HL-60/S4 (cell line): Measurements from ENCODE around the gene GDF2.

Source experiments
- in situ Hi-C: fragments of 300-500 bp; cut with MboI; formaldehyde crosslinking; loops from 2 replicates; pipeline ENCODE4 v1.14.3; 2022; ENCODE audit warnings: low sequenced_read_pairs

The GDF2 gene

DNA sequence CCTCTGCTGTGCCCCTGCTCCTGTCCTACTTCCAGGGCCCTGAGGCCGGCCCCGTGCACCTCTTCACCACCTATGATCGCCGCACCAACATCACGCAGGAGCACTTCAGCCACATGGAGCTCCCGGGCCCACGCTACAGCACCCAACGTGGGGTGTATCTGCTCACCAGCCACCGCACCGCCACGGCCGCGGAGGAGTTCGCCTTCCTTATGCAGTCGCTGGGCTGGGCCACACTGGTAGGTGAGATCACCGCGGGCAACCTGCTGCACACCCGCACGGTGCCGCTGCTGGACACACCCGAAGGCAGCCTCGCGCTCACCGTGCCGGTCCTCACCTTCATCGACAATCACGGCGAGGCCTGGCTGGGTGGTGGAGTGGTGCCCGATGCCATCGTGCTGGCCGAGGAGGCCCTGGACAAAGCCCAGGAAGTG lies 27.7 kb downstream of the GDF2 start:
- in situ Hi-C loops = no loop called here

DNA sequence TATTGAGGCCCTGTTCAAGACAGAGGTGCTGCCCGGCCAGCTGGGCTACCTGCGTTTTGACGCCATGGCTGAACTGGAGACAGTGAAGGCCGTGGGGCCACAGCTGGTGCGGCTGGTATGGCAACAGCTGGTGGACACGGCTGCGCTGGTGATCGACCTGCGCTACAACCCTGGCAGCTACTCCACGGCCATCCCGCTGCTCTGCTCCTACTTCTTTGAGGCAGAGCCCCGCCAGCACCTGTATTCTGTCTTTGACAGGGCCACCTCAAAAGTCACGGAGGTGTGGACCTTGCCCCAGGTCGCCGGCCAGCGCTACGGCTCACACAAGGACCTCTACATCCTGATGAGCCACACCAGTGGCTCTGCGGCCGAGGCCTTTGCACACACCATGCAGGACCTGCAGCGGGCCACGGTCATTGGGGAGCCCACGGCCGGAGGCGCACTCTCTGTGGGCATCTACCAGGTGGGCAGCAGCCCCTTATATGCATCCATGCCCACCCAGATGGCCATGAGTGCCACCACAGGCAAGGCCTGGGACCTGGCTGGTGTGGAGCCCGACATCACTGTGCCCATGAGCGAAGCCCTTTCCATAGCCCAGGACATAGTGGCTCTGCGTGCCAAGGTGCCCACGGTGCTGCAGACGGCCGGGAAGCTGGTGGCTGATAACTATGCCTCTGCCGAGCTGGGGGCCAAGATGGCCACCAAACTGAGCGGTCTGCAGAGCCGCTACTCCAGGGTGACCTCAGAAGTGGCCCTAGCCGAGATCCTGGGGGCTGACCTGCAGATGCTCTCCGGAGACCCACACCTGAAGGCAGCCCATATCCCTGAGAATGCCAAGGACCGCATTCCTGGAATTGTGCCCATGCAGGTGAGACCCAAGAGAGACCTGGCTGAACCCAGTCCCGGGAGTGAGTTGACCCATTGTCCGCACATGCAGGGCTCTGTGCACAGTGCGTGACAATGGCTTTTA lies 28.7 kb downstream of the GDF2 start:
- in situ Hi-C loops = no loop called here

DNA sequence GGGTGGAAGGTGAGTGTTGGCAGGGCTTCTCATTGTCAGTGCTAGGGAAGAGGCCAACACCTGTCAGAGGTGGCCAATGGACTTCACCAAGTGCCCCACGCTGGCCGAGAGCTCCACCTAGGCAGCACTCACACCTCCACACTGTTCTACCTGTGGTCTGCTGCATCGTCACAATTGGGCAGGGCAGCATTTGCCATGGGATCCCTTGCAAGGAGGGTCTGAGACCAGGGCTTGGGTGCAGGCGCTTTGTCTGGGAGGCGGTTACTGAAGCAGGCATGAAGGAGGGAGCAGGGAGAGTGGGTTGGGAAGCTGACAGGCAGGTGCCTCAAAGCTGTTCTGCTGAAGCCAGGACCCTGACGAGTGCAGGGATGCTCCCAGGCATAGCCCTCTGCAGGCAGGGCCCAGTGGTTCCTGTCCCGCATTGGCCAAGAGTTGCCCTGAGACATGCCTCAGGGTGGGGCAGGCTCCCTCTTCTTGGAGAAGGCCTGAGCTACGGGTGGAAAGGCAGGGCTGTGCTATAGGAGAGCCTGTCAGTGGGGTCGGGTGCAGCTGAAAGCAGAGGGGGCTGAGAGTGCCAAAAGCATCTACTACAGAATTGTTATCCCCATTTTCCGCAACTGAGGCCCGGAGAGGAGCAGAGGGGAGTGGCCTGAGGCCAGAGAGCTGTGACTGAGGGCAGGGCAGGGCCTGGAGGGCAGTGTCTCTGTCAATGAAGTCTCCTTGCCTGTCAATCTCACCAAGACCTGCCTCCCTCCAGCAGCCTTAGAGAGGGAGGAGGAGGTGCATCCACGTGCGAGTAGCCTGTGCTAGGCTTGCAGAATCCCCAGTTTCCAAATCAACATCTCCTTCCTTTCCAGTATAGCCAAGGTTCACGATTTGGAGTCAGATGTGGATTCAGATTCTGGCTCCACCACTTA lies 29.9 kb downstream of the GDF2 start:
- in situ Hi-C loops = no loop called here

DNA sequence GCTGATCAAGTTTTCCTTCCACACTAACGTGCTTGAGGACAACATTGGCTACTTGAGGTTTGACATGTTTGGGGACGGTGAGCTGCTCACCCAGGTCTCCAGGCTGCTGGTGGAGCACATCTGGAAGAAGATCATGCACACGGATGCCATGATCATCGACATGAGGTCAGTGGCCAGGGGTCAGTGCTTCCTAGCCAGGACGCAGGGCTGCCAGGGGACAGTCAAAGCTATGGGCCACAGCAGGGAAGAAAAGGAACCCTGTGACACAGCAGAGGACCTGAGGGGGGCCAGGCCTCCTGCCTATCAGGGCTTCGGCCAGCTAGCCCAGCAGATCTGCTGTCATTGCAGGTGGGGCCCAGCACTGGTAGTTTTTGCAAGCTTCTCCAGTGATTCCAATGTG lies 31.1 kb downstream of the GDF2 start:
- in situ Hi-C loops = no loop called here

DNA sequence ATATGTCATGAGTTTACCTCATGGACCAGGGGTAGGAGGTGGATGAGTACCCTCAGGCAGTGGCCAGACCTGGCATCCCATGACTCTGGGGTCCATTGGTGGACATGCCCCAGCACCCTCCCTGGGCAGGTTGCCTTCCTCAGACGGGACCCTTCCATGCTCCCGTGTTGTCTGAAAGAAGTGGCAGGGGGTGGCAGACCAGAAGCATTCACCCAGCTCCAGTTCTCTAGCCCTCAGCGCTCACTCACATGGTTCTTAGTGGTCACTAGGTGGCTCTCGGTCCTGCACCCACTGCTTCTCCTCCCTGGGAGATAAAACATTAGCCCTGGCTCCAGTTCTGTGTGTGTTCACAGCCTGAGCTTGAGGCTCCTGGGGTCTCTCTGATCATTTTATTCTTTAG lies 31.9 kb downstream of the GDF2 start:
- in situ Hi-C loops = no loop called here

DNA sequence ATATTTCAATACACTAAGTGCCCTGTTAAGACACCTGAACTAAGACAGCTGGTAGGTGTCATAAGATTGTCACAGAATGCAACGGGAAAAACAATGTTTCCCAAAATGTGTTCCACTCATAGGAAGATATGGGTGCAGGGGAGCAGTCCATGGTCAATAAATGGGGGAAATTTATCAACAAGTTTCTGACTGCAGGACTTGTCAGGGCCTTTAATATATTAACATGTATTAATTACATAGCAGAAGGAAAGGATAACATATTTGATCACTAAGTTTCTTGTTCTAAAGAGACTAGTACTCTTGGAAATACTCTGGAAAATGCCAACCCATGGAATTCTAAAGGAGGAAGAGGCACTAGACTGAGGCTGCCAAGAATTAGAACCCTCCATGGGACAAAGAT lies 32.6 kb downstream of the GDF2 start:
- in situ Hi-C loops = no loop called here

DNA sequence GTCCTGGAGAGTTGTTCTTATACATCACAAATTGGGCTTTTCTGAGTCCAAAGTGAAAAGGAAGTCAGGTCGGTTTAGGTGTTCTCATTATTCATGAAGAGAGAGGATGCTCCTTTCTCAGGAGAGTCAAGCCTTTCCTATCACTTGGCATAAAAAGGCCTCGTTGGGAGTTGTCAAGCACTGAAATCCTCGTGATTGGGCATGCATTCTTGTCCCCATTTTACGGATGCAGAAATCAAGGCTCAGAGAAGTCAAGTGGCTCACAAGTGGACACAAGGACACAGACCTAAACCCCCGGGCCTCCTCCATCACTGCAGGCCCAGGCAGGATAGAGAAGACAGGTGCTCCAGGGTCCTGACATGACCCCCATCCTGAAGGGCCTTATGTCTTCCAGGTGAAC lies 34.5 kb downstream of the GDF2 start:
- in situ Hi-C loops = no loop called here

DNA sequence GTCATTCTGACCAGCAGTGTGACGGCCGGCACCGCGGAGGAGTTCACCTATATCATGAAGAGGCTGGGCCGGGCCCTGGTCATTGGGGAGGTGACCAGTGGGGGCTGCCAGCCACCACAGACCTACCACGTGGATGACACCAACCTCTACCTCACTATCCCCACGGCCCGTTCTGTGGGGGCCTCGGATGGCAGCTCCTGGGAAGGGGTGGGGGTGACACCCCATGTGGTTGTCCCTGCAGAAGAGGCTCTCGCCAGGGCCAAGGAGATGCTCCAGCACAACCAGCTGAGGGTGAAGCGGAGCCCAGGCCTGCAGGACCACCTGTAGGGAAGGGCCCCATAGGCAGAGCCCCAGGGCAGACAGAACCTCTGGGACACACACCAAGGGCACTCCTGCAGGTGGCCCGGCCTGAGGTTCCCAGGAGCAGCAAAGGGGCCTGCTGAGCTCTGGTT lies 34.9 kb downstream of the GDF2 start:
- in situ Hi-C loops = no loop called here

DNA sequence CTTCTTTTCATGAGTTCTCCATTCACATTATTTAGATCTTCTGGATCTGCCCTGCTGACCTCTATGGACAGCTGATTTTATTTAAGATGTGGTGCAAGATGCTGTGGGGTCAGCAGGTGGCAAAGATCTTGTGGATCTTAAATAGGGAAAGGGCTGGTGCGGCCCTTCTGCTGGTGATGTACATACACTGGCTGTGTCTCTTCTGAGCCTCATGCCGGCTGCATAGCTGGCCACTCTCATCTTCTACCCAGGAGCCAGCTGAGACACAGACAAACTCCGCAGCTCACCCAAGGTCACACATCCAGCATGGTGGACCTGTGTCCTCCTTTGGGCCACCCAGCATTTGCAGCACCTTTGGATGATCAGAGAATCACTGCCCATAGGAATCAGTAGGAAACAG lies 35.7 kb downstream of the GDF2 start:
- in situ Hi-C loops = no loop called here

DNA sequence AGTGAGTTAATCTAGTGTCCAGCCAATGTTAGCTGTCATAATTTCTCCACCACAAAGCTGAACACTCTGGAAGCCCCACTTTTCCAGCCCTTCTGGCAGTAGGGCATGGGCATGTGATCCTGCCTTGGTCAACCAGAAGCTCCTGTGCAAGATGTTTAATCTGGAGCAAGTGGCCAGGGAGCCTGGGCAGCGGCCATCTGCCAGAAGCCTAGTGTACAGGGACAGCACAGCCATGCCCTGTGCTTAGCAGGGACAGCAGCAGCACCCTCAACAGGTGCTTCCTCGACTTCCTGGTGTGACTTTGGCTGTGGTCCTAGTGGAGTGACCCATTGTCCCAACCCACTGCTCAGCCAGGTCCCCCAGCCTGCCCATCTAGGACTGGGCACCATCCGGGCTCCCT lies 36.2 kb downstream of the GDF2 start:
- in situ Hi-C loops = no loop called here

DNA sequence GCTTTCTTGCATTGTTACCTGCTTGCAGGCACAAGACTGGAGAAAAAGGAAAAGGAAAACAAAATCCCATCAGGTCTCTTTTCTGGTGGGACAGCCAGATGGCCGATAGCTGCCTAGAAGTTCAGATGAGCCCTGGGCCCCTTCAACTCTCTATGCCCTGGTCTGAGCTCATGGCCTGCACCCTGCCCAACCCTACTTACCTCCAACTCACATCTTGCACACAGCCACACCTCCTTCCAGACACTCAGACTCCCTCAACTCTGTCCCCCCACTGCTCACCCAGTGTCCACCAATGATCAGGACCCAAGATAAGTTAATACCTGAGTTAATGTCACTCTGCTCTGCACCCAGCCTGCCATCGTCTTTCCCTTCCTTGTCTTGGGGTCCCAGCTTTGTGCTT lies 36.8 kb downstream of the GDF2 start:
- in situ Hi-C loops = no loop called here

DNA sequence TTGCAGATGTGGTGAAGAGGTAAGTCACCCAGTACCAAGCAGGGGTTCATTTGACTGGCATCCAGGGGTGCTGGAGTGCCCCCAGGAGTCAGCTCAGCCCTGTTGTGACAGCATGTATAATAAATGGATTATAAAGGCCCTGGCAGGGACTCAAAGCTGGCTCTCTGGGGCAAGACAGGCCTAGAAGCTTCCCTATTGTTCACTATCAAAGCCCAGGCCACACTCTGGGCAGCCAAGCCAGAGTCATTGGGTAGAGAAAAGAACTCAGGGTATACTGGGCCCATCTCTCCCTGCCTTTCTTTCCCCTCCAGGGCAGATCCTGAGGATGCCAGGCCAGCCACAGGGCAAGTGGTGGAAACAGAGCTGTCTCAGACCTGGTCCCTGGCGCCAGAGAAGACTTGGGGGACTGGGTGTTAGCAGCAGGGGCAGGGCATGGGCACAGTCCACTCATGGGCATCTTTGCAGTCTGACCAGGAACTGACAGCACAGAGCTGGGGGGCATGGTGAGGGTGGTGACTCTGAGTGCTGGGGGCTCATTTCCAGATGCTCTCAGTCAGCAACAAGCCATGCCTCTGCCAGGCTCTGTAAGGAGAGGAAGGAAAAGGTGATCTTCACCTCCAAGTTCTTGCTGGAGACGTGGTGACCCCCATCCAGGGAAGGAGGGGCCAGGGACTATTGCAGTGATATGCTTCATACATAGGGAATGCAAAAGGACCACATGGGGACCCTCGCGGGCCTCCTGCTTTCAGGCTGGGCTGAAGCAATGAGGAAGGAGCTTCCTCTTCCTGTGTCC lies 37.6 kb downstream of the GDF2 start:
- in situ Hi-C loops = no loop called here

DNA sequence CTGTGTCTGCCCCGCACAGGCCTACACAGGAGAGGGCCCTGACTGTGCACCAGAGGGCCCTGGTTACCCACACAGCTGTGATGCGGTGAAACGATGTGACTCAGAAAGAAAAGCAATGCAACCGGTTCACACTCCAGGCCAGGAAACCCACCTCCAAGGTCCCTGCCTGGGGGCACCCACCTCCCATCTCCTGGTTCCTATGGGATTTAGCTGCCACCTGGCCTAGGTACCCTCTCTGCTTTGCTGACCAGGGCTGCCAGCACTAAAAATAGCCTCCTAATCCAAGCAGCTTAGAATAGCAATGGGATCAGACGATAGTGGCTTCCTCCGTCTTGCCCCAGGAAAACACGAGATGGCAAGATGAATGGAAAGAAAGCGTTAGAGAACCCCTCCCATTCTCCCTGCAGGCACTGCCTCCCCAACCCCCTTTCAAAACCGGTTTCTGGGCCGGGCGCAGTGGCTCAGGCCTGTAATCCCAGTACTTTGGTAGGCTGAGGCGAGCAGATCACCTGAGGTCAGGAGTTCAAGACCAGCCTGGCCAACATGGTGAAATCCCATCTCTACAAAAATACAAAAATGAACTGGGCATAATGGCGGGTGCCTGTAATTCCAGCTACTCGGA lies 38.3 kb downstream of the GDF2 start:
- in situ Hi-C loops = no loop called here

DNA sequence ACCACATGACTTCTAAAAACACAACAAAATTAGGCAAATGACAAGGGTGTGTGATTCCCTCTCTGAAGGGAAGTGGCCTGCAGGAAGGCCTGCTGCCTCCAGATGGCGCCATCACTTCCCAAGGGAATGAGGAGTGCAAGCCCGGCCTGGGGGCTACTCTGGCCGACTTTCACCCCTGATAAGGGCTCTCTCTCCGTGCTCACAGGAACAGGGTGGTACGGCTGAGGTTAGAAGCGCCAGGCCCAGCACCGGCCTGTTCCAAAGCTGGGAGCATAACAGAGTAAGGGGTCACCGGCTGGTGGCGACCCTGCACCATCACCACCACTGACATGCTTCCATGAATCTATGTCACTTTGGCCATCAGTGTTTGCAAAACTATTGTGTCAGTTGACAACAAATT lies 39.0 kb downstream of the GDF2 start:
- in situ Hi-C loops = no loop called here

DNA sequence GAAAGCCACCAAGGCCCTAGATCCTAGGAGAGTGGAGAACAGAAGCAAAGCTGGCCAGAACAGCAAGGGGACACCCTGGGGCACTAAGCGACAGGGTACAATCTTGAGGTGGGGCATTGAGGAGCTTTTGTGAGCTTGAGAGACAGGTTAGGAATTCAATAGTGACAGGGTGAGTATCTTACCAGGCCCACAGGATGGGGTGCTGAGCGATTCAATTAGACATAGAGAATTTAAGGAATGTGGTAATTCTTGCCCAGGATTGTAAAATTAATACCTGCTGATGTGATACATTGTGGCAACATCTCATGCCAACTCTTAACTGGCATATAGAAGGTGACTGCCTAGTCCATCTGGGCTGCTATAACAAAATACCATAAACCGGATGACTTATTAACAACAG lies 39.9 kb downstream of the GDF2 start:
- in situ Hi-C loops = no loop called here

DNA sequence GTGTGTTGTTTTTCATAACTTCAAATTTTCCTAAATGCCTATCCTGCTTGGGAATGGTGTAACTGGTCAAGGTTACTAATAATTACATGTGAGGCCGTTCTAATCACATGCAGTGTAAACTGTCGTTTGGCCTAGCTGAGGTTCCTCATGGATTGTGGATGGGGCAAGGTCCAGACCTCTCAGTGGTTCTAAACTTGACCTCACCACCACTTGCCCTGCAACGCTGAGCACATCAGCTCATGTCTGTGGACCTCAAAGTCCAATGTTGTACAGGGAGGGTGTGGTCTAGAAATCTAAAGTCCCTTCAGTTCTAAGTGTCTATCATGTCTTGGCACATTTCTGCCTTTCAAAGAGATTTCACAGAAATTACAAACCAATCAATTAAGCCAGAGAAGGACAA lies 41.5 kb downstream of the GDF2 start:
- in situ Hi-C loops = no loop called here

DNA sequence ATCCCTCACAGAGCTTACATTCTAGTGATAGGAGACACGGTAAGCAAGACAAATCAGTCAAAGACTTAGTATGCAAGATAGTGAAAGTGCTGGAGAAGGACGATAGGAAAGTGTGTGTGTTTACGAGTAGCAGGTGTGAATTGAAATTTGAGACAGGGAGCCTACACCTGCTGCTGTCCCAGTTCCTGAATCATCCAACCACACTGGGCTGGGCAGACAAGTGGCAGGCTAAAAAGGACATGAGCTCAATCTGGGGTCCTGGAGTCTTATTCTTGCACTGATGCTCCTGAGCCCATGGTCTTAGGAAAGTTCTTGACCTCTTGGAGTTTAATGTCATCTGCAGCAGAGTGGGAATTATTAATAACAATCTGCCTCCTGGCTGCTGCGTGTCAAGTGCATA lies 42.1 kb downstream of the GDF2 start:
- in situ Hi-C loops = no loop called here

DNA sequence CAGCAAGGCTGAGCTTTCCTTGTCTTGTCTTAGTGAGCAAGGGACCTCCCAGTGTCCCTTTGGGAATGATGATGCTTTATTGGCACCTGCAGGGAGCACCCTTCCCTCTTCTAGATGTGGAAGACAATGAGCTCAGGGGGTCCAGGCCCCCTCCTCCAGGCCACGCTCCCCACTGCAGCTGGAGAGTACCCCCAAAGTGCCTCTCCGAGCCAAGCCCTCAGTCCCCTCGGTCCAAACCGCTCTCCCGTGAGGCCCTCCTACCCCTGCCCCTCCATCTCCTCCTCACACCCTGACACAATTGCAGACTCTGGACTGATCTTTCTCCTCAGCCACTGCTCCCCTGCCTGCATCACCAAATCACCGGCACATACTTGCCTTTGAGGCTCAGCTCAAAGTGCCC lies 42.7 kb downstream of the GDF2 start:
- in situ Hi-C loops = no loop called here

DNA sequence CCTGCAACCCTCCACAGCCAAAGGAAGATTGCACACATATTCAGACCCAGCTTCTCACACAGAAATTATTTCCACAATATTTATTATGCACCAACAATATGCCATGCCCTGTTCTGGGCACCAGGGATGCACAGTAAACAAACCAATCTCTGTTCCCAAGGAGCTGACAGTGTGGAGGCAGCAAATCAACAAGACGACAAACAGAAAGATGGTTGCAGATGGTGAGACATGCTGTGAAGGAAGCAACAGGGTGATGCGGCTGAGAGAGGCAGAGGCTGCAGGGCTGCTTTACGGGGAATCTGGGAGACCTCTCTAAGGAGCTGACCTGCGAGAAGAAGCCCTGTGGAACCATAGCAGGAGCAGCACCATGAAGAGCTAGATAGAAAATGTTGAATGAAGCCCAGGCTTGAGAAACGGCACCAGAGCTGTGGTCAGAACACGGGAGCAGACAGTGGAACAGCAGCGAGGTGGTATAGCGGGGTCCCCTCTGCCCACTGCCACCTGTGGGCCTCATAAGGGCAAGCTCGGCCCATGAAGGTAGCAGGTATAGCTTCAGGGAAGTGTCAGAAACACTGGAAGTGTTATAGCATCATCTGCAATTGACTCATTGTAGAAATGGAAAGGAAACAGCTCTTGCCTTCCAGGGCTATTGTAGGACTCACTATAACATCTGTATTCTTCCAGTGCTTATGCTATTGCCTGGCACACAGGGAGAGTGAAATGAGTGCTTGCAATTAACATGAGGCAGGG lies 43.4 kb downstream of the GDF2 start:
- in situ Hi-C loops = no loop called here

DNA sequence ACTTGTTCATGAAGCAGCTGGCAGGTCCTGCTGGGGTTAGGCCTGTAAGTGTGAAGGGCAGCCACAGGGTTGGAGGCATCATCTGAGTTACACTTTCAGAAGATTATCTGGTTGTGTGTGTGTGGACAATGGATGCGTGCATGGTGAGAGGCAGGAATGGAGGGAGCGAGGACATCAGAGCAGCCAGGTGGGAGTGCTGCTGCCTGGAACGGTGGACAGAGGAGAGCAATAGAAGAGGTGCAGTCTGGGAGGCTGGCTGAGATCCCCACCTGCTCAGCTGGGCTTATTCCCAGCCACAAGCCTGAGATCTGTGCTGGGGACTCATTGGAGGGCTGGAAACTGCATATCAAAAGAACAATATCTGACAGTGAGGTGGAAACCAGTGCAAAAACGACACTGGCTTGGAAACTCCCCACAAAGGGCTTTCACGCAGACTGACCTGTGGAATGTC lies 44.0 kb downstream of the GDF2 start:
- in situ Hi-C loops = no loop called here
